ENCODE data around the gene ADGRV1.
"Not testable (repeated sequence)": the region's sequence is repeated elsewhere in the genome, so short reads cannot be mapped to it uniquely, and the experiment has no call there.

Gene ADGRV1

GRCh38 chr5:90590170-90590569, 31.6 kb downstream of the ADGRV1 start:
- TF ChIP-seq CTCF (IDR thresholded peaks at IDR 0.05; ENCODE audit: poor library complexity, severe bottlenecking) = no peak
- no peaks in the 10 kb centered on the region for H3K4me1 ChIP-seq (ENCODE audit: insufficient read depth, poor library complexity, severe bottlenecking)
- ATAC-seq (ENCODE audit: low read depth) = no peak

GRCh38 chr5:90593083-90593482, 34.5 kb downstream of the ADGRV1 start:
- H3K9me3 ChIP-seq (ENCODE audit: severe bottlenecking); H3K4me1 ChIP-seq (ENCODE audit: insufficient read depth, poor library complexity, severe bottlenecking); H3K36me3 ChIP-seq (ENCODE audit: low read depth); H3K4me3 ChIP-seq (ENCODE audit: severe bottlenecking); H3K27ac ChIP-seq (ENCODE audit: poor library complexity, severe bottlenecking); ATAC-seq (ENCODE audit: low read depth); DNase-seq (ENCODE audit: low spot score): not testable (repeated sequence)
- H3K27me3 ChIP-seq (ENCODE audit: insufficient read depth, poor library complexity, severe bottlenecking) = peaks cover 12% of the 10 kb centered on the region

More at GRCh38 chr5:90590170-90590569, 31.6 kb downstream of the ADGRV1 start:
- Histone ChIP-seq H3K27ac (ENCODE audit: poor library complexity, severe bottlenecking) (no peak overlapping the region), H3K36me3 (ENCODE audit: low read depth) (no peaks in the 10 kb centered on the region), H3K9me3 (ENCODE audit: severe bottlenecking) (no peaks in the 10 kb centered on the region), H3K27me3 (ENCODE audit: insufficient read depth, poor library complexity, severe bottlenecking) (peaks cover 12% of the 10 kb centered on the region), H3K4me3 (ENCODE audit: severe bottlenecking) (no peak overlapping the region)
- no peak for DNase-seq (ENCODE audit: low spot score)

- not testable (repeated sequence) for H3K9me3 ChIP-seq (ENCODE audit: severe bottlenecking); H3K27me3 ChIP-seq (ENCODE audit: insufficient read depth, poor library complexity, severe bottlenecking); H3K4me3 ChIP-seq (ENCODE audit: severe bottlenecking); DNase-seq (ENCODE audit: low spot score); H3K27ac ChIP-seq (ENCODE audit: poor library complexity, severe bottlenecking); H3K36me3 ChIP-seq (ENCODE audit: low read depth); ATAC-seq (ENCODE audit: low read depth); H3K4me1 ChIP-seq (ENCODE audit: insufficient read depth, poor library complexity, severe bottlenecking)
These were observed 37.2 kb downstream of the ADGRV1 start for GRCh38 chr5:90595766-90596165.

- no peak for TF ChIP-seq CTCF (IDR thresholded peaks at IDR 0.05; ENCODE audit: poor library complexity, severe bottlenecking)
- no peaks in the 10 kb centered on the region for H3K27me3 ChIP-seq (ENCODE audit: insufficient read depth, poor library complexity, severe bottlenecking)
- H3K27ac ChIP-seq (ENCODE audit: poor library complexity, severe bottlenecking) = no peak overlapping the region
- DNase-seq (ENCODE audit: low spot score) (no peak), ATAC-seq (ENCODE audit: low read depth) (peak; percentile 41; the same call in 1 of the 3 replicates)
- no peaks in the 10 kb centered on the region for H3K4me1 ChIP-seq (ENCODE audit: insufficient read depth, poor library complexity, severe bottlenecking)
- no peak overlapping the region for H3K4me3 ChIP-seq (ENCODE audit: severe bottlenecking)
- H3K9me3 ChIP-seq (ENCODE audit: severe bottlenecking) = no peaks in the 10 kb centered on the region
- H3K36me3 ChIP-seq (ENCODE audit: low read depth) = no peaks in the 10 kb centered on the region
These were observed 39.7 kb downstream of the ADGRV1 start for GRCh38 chr5:90598293-90598692.

DNA sequence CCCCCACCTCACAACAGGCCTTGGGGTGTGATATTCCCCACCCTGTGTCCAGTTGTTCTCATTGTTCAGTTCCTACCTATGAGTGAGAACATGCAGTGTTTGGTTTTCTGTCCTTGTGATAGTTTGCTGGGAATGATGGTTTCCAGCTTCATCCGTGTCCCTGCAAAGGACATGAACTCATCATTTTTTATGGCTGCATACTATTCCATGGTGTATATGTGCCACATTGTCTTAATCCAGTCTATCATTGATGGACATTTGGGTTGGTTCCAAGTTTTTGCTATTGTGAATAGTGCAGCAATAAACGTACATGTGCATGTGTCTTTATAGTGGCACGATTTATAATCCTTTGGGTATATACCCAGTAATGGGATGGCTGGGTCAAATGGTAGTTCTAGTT, 41.7 kb downstream of the ADGRV1 start:
- ATAC-seq (ENCODE audit: low read depth); H3K27me3 ChIP-seq (ENCODE audit: insufficient read depth, poor library complexity, severe bottlenecking); H3K4me3 ChIP-seq (ENCODE audit: severe bottlenecking); H3K36me3 ChIP-seq (ENCODE audit: low read depth); H3K27ac ChIP-seq (ENCODE audit: poor library complexity, severe bottlenecking); H3K9me3 ChIP-seq (ENCODE audit: severe bottlenecking); DNase-seq (ENCODE audit: low spot score); H3K4me1 ChIP-seq (ENCODE audit: insufficient read depth, poor library complexity, severe bottlenecking): not testable (repeated sequence)

DNA sequence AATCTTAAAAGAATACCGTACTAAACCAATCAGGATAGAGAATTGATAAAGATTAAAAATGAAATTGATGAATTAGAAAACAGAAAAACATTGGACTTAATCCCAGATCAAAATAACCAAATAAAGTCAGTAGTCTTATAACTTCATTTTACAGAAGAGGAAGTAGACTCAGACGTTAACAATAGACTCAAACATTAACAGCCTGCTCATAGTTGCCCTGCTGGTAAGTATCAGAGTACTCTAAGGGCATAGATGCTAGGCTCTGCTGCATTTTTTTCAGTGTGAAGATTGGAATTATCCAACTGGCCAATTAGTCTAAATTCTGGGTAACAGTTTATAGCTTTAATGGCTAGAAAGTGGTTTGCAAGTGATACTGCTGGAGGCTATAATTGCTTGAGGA, 42.9 kb downstream of the ADGRV1 start:
- TF ChIP-seq CTCF (IDR thresholded peaks at IDR 0.05; ENCODE audit: poor library complexity, severe bottlenecking) = no peak
- Histone ChIP-seq H3K4me1 (ENCODE audit: insufficient read depth, poor library complexity, severe bottlenecking) (no peaks in the 10 kb centered on the region), H3K27me3 (ENCODE audit: insufficient read depth, poor library complexity, severe bottlenecking) (no peaks in the 10 kb centered on the region), H3K27ac (ENCODE audit: poor library complexity, severe bottlenecking) (no peak overlapping the region), H3K4me3 (ENCODE audit: severe bottlenecking) (no peak overlapping the region), H3K36me3 (ENCODE audit: low read depth) (no peaks in the 10 kb centered on the region), H3K9me3 (ENCODE audit: severe bottlenecking) (no peaks in the 10 kb centered on the region)
- DNase-seq (ENCODE audit: low spot score) (no peak), ATAC-seq (ENCODE audit: low read depth) (no peak)
